Stimulated activated CD4-positive, alpha-beta T cell treated with anti-CD3 and anti-CD28 coated beads, Interleukin-2, amount 100 ng/mL, for 4 hours (primary cell): ENCODE data around the gene RAB30.
A peak's percentile ranks its signal among the peaks of the same experiment; 100 is the strongest.
"Not testable (repeated sequence)": the region's sequence is repeated elsewhere in the genome, so short reads cannot be mapped to it uniquely, and the experiment has no call there.

ENCODE experiments used
- DNase-seq: peaks from one replicate; pipeline ENCODE4 v3.0.0-alpha.2; 2020; ENCODE audit warnings: low read depth

Gene RAB30

GRCh38 chr11:82943430-82943829 lies 128.3 kb downstream of the RAB30 start:
- not testable (repeated sequence) for DNase-seq

- no peak for DNase-seq
Measured at GRCh38 chr11:82942376-82942775, 129.3 kb downstream of the RAB30 start.

- no peak for DNase-seq
Measured at GRCh38 chr11:82939456-82939855, 132.2 kb downstream of the RAB30 start.

GRCh38 chr11:82937554-82937953 lies 134.1 kb downstream of the RAB30 start:
- no peak for DNase-seq

- no peak for DNase-seq
Measured at GRCh38 chr11:82936261-82936660, 135.4 kb downstream of the RAB30 start.

GRCh38 chr11:82932564-82932963 lies 139.1 kb downstream of the RAB30 start:
- no peak for DNase-seq

- DNase-seq = no peak
Measured at GRCh38 chr11:82930734-82931133, 141.0 kb downstream of the RAB30 start.

GRCh38 chr11:82930229-82930628 lies 141.5 kb downstream of the RAB30 start:
- DNase-seq = no peak

- no peak for DNase-seq
Measured at GRCh38 chr11:82929121-82929520, 142.6 kb downstream of the RAB30 start.

- peak; percentile 16 for DNase-seq
Measured at GRCh38 chr11:82927264-82927880, 144.3 kb downstream of the RAB30 start.

- no peak for DNase-seq
Measured at GRCh38 chr11:82924522-82925224, 147.0 kb downstream of the RAB30 start.
